Ramos (cell line): ENCODE measurements around the gene TBPL1.

Experiments used
- in situ Hi-C: fragments of 300-500 bp; cut with MboI; formaldehyde crosslinking; loops from one replicate; pipeline ENCODE4 v1.14.3; 2022; ENCODE audit warnings: low sequenced_read_pairs; ENCODE audit not compliant: unreplicated experiment

Gene TBPL1

DNA sequence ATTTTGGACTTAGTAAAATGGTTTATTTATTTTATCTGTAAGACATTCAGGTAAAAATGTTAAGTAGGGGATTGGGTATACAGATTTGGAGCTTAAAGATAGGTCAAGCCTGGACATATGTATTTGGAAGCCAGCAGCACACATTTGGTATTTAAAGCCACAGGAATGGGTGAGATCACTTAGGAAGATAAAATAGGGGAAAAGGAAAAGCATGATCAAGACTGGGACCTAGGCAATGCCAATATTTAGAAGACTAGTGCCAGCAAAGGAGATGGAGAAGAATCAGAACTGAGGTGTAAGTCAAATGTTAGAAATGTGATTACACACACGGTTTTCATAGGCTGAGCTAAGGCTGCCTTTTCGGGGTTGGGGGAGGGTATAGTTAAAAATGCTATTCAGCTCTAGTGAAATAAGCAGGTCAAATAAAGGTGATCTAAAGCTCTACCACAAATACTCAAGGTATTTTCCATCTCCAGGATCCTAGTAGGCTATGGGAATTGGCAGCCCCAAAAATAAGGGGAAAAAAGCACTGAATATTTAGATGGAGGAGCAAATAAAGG, 78.8 kb downstream of the TBPL1 start:
- in situ Hi-C loops: no loop called here

DNA sequence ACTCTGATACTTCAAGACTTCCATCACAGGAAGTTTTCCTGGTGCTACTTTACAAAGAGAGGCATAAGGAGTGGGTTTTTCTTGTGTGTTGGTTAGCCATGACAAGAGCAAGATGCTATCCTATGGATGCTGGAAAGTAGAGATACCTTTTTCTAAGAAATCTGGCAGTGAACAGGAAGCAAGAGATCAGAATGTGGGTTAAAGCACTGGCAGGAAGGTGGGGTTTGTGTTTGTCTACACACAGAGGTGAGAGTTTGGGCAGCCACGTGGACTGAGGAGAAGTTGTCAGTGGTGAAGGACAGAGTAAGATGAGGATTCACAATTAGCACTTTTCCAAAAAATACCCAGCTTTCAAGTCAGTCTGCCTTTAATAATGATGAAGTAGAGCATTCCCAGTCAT, 81.5 kb downstream of the TBPL1 start:
- in situ Hi-C loops: no loop called here

DNA sequence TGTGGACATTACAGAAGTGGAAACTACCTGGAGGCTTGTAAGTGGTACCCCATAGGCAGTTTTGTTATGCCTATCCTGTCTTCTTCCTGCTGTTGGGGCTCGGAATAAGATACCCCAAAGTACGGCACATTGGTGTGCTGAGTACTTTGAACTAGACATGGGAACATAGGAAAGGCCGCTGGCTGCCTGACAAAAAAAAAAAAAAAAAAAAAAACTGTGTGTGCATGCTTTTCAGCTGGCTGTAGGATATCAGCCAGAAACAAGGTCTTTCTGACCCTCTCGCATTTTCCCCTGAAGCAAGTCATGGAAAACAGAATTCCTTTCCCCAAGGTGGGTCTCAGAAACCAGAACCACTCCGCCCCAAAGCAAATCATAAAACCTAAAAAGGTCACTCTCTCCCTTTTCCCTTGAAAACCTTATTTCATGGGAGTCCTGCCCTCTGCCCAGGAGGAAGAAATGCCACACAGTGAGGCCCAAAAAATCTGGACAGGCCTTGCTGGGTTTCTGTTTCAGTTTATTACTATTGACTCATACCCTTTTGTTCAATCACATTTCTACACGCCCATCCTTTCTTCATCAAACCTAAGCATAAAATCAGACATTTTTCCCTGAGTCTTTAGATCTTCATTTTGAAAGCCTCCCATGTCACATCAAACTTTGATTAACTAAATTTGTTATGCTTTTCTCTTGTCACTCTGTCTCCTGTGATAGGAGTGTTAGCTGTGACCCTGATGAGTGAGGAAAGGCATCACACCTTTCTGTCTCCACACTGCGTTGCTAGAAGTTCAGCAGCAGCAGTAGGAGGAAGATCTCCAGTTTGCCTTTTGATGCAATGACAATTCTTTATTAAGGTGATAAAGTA, 82.2 kb downstream of the TBPL1 start:
- in situ Hi-C loops: no loop called here

DNA sequence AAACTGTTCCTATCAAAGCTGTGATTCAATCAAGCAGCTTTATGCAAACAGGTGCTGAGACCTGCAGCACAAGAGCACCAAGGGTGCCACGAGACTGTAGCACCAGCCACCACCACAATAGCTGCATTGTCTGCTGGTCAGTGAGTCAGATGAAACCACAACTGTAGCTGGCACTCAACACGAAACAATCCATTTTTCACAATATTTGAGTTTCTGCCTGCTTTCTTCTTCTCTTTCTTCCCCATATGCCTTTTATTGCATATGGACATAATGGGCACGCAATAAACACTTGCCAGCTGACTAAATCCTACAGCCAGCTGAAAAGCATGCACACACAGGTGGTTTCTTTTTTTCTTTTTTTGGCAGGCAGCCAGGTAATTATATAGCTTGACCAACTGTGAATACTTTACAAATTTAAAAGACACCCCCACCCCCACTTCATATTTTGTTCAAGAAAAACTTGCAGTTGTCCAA, 82.8 kb downstream of the TBPL1 start:
- in situ Hi-C loops: no loop called here

DNA sequence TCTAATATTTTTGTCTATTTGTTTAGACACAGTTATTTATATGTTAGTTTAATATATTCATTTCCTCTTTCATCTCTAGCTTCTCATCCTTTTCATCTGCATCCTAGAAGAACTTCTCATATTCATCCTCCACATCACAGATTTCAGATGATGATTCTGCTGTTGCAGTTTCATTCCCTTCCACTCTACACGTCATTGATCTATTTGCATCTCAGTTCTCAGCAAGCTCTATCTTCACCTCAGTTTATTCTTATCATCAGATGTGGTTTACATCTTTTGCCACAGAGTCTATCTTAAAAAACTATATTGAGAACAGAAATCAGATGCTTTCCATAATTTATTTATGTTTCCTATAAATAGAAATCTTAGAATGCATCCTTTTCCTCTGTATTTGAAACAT, 86.1 kb downstream of the TBPL1 start:
- in situ Hi-C loops: no loop called here
